HG03108 (cell line): ENCODE data around the gene MMP24OS.
"Not testable (repeated sequence)": the region's sequence is repeated elsewhere in the genome, so short reads cannot be mapped to it uniquely, and the experiment has no call there.

ENCODE experiments used
- ATAC-seq: cut with Tn5 transposase; IDR thresholded peaks from one replicate; pipeline ENCODE4 v1.9.1; 2021; ENCODE audit warnings: moderate library complexity; ENCODE audit not compliant: unreplicated experiment

The MMP24OS gene

DNA sequence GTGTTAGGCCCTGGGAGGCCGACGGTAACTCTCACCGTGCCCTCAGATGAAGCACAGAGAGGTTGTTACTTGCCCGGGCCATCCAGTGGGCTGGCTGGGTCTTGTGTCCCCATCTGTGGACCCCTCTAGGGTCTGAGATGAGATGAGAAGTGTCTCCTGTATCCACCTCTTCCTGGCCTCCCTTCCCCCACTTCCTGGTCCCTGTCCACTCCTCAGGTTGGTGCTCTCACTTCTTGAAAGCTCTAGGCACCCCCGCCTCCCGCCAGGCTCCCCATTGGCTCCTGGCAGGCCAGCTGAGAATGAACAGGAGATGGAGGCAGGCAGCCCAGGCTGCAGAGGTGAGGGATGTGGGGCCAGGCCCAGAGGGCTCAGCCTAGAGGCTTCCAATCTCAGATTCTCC, 1.5 kb downstream of the MMP24OS start:
- ATAC-seq, result no peak

DNA sequence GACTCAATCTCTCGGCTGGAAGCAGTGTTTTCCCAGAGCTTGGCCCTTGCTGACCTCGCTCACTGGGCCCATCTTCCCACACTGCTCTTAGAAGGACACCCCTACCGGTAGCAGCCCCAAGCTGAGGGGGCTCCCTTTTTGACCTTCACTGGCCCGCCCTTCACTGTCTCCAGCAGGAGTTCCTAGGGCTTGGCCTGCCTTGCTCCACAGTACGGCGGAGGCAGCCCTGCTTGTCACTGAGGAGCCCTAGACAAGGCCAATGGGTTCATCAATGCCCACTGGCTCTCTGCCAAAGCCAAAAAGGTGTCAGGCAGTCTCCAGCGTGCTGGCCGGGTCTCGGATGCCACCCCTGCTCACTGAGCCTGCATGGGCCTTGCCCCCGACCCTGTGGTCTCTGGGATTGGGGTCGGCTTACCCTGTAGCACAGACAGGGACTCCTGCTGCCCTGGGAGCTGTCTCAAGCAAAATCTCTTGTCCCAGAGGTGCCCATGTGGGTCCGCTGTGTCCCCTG, 2.1 kb downstream of the MMP24OS start:
- ATAC-seq, result no peak

DNA sequence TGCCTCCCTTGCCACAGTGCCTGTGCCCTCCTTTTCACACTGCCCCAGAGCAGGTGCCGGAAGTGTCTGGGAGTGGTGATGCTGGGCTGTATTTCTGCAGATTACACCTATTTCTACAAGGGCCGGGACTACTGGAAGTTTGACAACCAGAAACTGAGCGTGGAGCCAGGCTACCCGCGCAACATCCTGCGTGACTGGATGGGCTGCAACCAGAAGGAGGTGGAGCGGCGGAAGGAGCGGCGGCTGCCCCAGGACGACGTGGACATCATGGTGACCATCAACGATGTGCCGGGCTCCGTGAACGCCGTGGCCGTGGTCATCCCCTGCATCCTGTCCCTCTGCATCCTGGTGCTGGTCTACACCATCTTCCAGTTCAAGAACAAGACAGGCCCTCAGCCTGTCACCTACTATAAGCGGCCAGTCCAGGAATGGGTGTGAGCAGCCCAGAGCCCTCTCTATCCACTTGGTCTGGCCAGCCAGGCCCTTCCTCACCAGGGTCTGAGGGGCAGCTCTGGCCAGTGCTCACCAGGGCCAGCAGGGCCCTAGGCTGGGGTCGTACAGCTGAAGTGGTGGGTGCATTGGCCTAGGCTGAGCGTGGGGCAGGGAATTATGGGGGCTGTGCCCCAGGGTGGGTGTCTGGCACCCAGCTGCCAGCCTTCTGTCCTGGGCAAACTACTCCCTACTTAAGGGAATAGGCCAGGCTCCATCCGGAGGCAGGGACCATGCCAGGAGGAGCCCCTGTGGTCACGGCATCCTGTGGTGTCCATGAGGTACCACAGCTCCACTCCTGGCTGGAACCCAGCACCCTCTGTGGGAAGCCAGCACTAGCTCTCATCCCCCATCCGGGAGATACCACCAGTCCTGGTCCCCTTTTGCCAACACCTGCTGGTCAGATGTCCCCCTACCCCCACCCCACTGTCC, 3.5 kb downstream of the MMP24OS start:
- ATAC-seq, result no peak

- ATAC-seq, result no peak
Observed at GRCh38 chr20:35273449-35274171, 4.3 kb downstream of the MMP24OS start.

GRCh38 chr20:35271904-35272303, 6.0 kb downstream of the MMP24OS start:
- ATAC-seq, result no peak

DNA sequence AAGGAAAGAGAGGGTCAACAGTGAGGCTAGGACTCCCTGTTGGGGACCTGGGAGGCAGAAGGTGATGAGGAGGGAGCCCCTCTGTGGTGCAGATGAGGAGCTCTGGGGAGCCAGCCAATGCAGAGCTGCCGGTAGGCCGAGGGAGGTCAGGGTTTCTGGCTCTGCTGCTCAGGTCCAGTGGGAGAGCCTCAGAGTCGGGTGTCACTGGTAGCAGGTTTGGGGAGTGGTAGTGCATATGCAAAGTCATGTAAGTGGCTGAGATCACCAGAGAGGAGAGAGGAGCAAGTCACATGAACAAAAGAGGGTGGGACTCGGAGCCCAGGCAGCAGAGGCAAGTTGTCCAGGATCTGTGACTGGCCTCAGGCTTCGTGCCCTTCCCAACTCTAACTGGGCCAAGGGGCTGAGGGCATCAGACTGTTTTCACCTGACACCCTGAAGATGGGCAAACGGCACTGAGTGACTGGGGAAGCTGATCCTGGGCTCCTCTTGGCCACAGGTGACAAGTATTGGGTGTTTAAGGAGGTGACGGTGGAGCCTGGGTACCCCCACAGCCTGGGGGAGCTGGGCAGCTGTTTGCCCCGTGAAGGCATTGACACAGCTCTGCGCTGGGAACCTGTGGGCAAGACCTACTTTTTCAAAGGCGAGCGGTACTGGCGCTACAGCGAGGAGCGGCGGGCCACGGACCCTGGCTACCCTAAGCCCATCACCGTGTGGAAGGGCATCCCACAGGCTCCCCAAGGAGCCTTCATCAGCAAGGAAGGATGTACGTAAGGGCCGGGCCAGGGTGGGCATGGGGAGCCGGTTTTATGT, 6.6 kb downstream of the MMP24OS start:
- no peak for ATAC-seq

DNA sequence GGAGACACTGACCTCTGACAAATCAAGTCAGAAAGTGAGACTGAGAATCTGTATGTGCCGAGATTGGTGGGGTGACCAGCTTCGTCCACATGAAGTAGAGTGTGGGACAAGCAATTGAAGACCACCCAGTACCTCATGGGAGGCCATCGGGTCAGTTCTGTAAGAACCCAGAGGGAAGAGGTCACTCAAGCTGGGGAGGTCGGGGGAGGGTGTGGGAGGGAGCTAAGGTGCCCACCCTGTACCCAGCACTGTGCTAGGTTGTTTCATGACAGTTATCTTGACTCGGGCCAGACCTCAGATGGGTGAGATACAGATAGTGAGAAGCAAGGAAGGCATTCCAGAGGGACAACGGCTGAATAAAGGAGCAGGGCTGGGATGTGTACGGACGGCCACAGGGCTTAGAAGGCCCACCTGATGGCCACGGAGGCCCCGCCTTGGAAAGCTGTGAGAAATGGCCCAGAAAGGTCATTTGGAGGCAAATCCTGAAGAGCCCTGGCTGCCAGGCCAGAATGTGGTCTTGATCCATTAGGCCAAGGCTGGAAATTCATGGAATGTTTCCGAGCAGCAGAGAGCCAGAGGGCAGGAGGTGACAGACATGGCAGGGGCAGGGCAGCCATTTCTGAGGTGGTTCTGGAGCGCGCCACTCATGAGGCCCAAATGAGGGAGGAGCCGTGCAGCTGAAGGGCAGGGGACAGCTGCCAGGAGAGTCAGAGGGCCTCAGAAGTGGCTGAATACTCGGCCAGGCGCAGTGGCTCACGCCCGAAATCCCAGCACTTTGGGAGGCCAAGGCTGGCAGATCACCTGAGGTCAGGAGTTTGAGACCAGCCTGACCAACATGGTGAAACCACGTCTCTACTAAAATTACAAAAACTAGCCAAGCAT, 7.7 kb downstream of the MMP24OS start:
- ATAC-seq, result no peak

DNA sequence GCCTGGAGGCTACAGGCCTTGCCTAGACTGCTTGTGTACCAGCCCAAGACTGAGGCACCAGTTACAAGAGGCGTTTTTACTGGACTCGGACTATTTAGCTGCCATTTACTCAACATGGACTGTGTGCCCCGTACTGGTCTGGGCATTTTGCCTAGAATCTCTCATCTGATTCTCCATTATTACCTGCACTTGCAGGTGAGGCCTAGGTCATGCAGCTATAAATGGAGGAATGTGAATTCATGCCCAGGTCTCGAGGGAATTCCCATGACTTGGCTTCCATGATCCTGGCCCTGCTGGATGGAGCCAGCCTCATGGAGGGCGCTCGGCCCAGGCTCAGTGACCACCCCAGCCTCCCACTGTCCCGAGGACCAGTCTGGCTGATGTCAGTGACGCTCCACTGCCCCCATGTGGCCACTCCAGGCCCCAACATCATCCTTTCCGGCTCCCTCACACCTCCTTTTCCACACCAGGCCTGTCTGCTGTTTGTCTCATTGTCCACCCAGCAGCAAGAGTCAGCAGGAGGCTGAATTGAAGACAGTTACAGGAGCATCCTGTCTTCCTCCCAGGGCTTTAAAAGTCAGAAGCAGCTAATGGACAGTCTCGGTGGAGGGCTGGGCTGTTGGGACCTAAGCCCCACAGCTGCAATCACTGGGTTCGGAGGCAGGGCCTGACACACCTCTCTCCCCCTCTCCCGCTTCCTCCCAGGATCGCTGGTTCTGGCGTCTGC, 8.7 kb downstream of the MMP24OS start:
- no peak for ATAC-seq

DNA sequence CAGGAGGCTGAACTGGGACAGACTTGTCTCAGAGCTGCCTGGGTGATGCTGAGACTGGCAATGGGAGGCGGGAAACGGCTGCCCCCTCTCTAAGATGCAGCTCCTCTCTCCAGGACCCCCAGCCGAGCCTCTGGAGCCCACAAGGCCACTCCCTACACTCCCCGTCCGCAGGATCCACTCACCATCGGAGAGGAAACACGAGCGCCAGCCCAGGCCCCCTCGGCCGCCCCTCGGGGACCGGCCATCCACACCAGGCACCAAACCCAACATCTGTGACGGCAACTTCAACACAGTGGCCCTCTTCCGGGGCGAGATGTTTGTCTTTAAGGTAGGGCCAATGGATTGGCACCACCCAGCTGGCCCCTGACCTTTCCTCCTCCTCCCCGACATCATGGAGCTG, 10.8 kb downstream of the MMP24OS start:
- ATAC-seq, result no peak

- no peak for ATAC-seq
Observed at GRCh38 chr20:35264755-35265154, 13.2 kb downstream of the MMP24OS start.

GRCh38 chr20:35263532-35264341, 14.2 kb downstream of the MMP24OS start:
- no peak for ATAC-seq

GRCh38 chr20:35262731-35263531, 15.0 kb downstream of the MMP24OS start:
- ATAC-seq, result not testable (repeated sequence)

GRCh38 chr20:35262321-35262720, 15.6 kb downstream of the MMP24OS start:
- ATAC-seq, result not testable (repeated sequence)

DNA sequence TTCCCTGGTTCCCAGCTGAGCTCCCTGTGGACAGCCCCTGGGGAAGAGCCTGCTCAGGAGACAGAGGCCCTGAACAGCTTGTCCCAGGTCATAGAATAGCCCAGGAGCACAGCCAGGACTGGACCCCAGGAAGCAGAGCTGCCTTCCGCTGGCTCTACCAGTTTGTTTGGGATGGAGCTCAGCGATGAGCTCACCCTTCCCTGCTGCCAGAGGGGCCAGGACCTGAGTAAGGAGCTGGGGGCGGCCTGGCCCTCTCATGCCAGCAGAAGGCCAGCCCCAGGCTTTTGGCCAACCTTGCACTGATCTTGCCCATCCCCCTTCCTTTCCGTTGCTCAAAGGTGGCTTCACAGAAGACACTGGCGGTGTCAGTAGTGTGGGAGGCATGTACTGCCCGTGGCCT, 17.5 kb downstream of the MMP24OS start:
- no peak for ATAC-seq

GRCh38 chr20:35257175-35257909, 20.6 kb downstream of the MMP24OS start:
- no peak for ATAC-seq

GRCh38 chr20:35254448-35254999, 23.4 kb downstream of the MMP24OS start:
- ATAC-seq, result no peak

DNA sequence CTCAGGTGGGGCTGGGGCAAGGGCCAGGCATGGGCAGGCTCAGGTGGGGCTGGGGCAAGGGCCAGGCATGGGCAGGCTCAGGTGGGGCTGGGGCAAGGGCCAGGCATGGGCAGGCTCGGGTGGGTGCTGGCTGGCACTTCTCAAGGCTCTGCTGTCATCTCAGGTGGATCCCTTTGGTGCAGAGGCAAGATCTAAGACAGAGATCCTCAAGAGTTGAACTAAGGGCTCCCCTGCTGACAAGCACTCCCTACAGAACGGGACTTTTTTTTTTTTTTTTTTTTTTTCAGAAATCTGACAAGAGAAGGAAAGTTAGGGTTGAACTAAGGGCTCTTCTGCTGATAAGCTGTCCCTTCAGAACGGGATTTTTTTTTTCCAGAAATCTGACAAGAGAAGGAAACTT, 24.9 kb downstream of the MMP24OS start:
- ATAC-seq, result no peak
